HG03025 (cell line): Measurements from ENCODE around the gene LITAFD.
"Not testable (repeated sequence)": the region's sequence is repeated elsewhere in the genome, so short reads cannot be mapped to it uniquely, and the experiment has no call there.

Experiments used
- ATAC-seq: cut with Tn5 transposase; IDR thresholded peaks from one replicate; pipeline ENCODE4 v1.9.1; 2021; ENCODE audit warnings: mild to moderate bottlenecking, moderate library complexity; ENCODE audit not compliant: unreplicated experiment, low FRiP score

LITAFD gene

GRCh38 chr16:8869212-8869987 lies 12.8 kb upstream of the LITAFD start:
- ATAC-seq: no peak

DNA sequence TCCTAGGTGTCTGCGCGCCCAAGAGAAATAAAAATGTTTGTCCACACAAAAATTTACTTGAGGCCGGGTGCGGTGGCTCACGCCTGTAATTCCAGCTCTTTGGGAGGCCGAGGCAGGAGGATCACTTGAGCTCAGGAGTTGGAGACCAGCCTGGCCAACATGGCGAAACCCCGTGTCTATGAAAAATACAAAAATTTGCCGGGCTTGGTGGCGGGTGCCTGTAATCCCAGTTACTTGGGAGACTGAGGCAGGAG lies 12.2 kb upstream of the LITAFD start:
- ATAC-seq: not testable (repeated sequence)

- ATAC-seq: no peak
Measured at GRCh38 chr16:8872071-8872470, 10.1 kb upstream of the LITAFD start.

DNA sequence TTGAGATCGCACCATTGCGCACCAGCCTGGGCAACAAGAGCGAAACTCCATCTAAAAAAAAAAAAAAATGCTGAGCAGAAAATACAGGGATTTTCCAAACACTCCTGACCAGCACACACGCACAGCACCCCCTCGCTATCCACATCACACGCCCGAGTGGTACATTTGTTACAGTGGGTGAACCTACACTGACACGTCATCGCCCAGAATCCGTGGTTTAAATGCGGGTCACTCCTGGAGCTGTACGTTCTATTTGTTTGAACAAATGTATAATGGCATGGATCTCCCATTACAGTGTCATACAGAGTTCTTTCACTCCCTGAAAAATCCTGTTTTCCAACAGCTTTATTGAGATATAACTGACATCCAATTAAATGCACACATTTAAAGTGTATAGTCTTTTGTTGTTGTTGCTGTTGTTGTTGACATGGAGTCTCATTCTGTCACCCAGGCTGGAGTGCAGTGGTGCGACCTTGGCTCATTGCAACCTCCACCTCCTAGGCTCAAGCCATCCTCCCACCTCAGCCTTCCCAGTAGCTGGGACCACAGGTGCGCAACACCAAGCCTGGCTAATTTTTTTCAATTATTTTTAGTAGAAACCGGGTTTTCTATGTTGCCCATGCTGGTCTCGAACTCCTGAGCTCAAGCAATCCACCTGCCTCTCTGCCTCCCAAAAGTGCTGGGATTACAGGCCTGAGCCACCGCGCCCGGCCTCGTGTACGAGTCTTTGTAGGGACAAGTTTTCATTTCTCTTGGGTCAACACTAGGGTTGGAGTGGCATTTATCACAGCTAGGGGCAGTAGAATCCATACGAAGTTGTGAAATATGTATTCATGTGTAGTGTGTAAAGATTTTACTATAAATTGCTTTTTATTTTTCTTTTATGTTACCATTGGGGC lies 8.9 kb upstream of the LITAFD start:
- no peak for ATAC-seq

- ATAC-seq: not testable (repeated sequence)
Measured at GRCh38 chr16:8873866-8874195, 8.3 kb upstream of the LITAFD start.

DNA sequence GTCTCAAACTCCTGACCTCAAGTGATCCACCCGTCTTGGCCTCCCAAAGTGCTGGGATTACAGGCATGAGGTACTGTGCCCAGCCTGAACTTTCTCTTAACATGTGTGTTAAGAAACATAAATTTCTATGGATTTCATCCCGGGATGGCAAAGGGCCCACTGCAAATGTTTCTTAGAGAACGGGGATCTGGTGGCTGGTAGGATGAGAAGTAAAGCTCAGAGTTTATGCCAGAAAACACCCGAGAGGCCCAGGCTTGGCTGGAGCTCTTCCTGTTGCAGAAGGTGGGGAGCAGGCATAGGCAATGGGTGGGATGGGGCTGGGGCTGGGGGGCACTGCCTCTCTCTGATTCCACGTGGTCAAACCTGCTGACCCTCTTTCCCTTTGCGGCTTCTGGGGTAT lies 7.8 kb upstream of the LITAFD start:
- ATAC-seq: no peak

- not testable (repeated sequence) for ATAC-seq
Measured at GRCh38 chr16:8875317-8875716, 6.8 kb upstream of the LITAFD start.

DNA sequence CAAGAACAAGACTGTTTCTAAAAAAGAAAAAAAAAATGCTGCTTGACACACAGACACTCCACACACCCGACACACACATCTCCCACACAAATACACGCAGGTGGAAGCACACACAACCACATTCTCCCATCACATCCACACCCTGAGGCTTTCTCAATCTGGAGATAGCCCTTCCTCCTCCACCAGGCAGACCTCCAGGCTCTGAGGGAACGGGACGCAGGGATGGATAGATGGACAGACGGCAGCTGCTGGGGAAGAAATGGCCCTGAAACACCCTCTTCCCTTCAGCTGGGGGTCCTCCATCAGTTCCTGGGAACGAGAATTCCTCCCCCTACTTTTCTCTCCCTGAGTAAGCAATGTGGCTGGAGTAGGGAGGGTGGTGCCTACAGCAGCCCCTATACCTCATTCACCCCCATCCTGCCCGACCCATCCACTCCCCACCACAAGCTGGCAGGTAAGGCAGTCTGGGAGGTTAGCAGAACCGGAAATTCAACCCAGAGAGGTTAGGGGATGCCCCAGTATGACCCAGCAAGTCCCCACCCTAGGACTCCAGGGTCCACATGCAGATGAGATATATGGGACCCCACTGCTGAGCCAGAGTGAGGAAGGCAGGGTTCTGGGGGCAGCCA lies 4.1 kb upstream of the LITAFD start:
- ATAC-seq: no peak

DNA sequence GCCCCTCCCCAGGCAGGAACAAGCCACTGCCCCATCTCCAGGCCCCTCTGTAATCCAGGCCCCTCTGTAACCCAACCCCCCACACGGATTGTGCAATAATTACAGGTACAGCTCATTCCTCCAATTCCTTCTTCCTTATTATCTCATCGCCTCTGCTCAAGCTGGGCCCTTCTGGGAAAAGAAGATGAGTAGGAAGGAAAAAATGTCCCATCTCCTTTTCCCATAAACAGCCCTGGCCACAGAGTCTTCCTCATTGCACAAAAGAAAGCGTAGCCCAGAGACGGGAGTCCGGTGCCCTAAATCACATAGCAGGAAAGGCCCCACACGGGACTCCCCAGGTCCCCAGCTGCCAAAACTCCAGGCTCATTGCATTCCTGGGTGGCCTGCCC lies 3.6 kb upstream of the LITAFD start:
- no peak for ATAC-seq

DNA sequence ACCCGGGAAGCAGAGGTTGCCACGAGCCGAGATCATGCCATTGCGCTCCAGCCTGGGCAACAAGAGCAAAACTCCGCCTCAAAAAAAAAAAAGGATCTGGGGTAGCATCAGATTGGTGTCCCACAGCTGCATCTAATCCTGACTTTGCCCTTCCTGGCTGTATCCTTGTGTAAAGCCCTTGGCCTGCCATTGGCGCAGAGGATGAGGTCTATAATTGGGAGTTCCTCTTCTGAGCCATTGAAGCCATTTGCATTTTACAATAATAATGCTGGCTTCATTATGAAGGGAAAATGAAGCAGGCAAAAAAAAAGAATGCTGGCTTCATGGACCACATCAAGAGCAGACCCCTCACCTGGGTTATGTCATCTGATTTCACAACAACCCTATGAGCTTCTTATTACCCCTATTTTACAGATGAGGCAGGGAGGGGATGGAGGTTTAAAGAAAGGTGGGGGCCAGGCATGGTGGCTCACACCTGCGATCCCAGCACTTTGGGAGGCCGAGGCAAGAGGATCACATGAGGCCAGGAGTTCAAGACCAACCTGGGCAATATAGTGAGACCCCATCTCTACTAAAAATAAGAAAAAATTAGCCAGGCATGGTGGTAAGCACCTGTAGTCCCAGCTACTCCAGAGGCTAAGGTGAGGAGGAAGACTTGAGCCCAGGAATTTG lies 1.2 kb upstream of the LITAFD start:
- ATAC-seq: no peak

GRCh38 chr16:8882725-8883377 lies 700 bp downstream of the LITAFD start:
- ATAC-seq: no peak

DNA sequence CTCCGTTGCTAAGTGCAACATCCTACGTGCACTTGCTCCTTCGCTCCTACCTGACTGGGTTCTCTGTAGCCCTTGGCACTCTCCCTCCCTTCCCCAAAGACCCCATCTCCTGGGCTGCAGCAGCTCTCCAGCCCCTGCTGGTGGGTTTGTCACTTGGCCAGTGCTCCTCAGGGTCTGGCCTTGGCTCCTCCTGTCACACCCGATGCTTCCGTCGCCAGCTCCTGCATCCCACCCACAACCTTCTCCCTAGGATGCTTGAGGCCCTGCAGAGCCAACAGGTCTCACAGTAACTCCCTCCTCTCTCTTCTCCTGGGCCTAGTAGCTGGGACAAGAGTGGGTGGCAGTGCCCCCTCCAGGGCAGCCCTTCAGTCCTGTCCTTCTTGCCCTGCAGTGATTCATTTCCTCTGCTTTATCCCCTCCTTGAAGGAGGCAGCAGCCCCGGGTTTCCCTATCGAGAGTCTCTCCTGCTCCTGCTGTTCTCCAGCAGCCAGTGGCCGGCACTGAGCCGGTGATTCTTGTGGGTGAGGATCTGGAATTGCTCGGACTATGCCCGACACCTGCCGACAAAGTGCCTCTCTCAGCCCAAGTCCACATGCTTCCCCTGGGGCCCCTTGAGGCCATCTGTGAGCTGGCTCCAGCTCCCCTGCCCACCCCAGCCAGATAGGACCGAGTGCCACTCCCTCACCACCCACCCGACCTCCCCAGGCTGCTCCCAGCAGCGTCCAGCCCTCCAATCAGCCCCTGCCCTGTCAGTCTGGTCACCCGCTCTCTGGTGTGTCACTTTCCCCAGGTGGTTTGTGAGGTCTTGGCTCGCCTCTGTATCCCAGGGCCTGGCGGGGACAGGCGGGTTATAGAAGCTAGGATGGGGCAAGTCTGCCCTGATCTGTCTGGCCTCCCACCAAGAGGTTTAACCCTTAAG lies 3.8 kb downstream of the LITAFD start:
- no peak for ATAC-seq

GRCh38 chr16:8886593-8887430 lies 4.7 kb downstream of the LITAFD start:
- no peak for ATAC-seq

DNA sequence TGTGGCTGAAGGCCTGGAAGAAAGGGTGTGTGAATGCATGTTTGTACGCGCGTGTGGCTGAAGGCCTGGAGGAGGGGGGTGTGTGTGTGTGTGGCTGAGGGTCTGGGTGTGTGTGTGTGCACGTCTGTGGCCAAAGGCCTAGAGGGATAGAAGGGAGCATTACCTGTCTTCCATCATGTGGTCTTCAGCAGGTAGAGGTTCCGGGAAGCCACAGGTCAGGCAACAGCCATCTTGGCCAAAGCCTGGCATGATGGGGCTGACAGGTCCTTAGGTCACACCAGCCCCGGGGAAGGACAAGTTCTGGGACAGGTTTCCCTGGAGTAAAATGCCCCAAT lies 5.2 kb downstream of the LITAFD start:
- no peak for ATAC-seq

DNA sequence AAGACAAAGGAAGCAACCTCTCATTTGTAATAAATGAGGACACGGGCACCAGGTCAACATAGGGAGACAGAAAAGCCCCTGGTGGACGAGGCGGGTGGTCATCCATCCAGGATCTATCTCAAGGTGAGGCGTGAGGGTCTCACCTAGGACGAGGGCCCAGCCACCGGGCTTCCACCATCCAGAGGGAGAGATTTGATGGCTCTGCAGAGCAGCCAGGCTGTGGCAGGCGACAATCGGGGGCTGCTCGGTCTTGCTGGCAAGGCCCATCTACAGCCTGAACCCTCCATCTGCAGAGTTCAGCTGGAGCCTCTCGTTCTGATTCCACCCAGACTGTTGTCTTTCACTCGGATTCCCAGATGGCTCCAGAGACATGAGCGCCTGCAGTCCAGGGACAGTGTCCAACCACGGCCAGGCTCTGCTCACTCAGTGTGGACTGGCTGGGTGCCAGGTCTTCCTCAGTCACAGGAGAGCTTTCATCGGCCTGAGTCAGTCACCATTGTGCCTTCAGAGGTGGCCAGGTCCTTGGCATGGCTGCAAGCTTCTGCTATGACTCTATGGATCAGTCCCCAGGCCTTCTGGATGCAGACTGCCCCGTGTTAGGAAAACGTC lies 5.9 kb downstream of the LITAFD start:
- no peak for ATAC-seq

DNA sequence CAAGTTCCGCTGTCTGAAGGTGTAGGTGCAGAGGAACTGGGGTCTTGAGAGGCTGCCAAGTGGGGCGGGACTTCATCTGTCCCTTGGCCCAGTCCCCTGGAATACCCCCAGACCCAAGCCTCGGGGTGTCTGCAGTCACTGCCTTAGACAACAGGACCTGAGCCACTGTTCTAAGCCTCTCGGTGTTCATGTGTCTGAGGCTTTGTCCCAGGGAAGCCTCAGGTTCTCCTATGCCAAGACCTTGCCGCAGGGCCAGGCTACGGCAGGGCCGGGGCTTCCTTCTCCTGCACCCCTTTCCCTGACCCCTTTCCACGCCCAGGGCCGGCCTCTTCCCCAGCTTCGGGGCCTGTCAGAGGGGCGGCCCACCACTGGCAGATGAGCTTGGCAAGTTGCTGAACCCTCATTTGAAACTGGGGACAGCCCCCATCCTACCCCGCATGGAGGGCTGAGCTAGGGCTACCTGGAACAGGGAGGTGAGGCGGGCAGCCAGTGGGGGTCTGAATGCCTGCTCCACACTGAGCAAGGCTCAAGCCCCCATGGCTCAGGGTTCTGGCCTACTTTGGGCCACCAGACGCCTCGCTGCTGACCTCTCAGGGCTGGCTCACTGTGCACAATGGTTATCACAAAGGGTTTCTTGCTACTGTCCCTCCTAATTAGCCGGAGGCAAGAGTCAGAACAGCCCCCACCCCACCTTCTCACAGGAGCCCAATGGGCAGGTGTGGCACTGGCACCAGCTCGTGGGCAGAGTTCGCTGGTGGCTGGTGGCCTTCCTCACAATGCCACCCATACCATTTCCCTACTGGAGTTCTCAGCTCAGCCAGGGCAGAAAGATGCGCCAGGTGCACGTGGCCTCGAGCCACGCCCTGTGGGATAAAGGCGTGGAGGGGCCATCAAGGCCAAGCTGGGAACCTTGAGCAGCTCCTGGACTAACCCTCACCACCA lies 7.1 kb downstream of the LITAFD start:
- ATAC-seq: no peak

DNA sequence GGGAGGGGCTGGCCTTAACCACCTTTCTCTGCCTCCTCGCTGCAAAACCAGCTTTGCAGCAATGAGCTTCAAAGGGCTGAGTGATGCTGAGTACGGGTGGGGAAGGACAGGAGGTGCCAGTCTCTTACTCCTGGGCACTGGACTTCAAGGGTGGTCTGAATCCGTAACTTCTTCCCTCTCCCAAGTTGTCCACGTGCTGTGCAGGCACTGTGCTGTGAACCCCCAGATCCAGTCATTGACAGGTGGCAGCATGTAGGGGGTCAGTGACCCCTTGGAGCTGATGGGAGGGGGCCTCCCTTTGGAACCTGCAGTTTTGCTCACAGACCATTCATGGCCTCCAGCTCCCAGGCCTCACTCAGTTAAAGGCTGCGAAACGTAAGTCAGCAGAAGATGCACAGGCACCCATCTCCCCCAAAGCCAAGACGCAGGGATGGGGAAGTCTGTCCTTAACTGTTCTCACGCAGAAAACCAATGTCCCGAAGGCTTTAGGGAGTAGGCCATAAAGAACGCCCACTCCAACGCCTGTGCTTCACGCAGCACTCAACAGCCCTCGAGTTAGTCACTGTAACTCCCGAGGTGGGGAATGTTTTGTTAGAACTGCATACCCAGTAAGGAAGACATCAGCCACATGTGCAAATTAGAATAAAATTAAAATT lies 7.9 kb downstream of the LITAFD start:
- no peak for ATAC-seq
